KMS-11 (cell line): ENCODE data around the gene MRAP.
"Not testable (repeated sequence)": the region's sequence is repeated elsewhere in the genome, so short reads cannot be mapped to it uniquely, and the experiment has no call there.

Experiments used
- H2AFZ ChIP-seq: fragments of 200-600 bp; sonication (generic); 2 replicates; pipeline ENCODE4 v1.6.1; 2016; ENCODE audit warnings: antibody characterized with exemption, mixed run types, low read depth
- H3K27ac ChIP-seq: fragments of 200-600 bp; sonication (generic); 2 replicates; pipeline ENCODE4 v1.6.1; 2016; ENCODE audit warnings: mild to moderate bottlenecking, mixed run types
- H3K27me3 ChIP-seq: fragments of 200-600 bp; sonication (generic); 2 replicates; pipeline ENCODE4 v1.6.1; 2017; ENCODE audit warnings: mild to moderate bottlenecking, low read depth, mixed run types, moderate library complexity; ENCODE audit not compliant: insufficient read depth
- H3K36me3 ChIP-seq: fragments of 200-600 bp; sonication (generic); 2 replicates; pipeline ENCODE4 v1.6.1; 2017; ENCODE audit warnings: mild to moderate bottlenecking, mixed run types; ENCODE audit not compliant: insufficient read depth
- H3K4me1 ChIP-seq: fragments of 200-600 bp; sonication (generic); 2 replicates; pipeline ENCODE4 v1.6.1; 2016; ENCODE audit warnings: mild to moderate bottlenecking, low read depth, mixed run types; ENCODE audit not compliant: poor library complexity, severe bottlenecking
- H3K4me2 ChIP-seq: fragments of 200-600 bp; sonication (generic); 2 replicates; pipeline ENCODE4 v1.7.0; 2016; ENCODE audit warnings: mild to moderate bottlenecking, mixed run types
- H3K4me3 ChIP-seq: fragments of 200-600 bp; sonication (generic); IDR thresholded peaks from 2 replicates; pipeline ENCODE4 v1.6.1; 2017; ENCODE audit warnings: low read depth, low read length, mixed read lengths; ENCODE audit not compliant: insufficient read depth
- H3K79me2 ChIP-seq: fragments of 200-600 bp; sonication (generic); 2 replicates; pipeline ENCODE4 v1.6.1; 2016; ENCODE audit warnings: low read depth, mixed run types; ENCODE audit not compliant: insufficient read depth
- H3K9ac ChIP-seq: fragments of 200-600 bp; sonication (generic); 2 replicates; pipeline ENCODE4 v1.6.1; 2016; ENCODE audit warnings: mild to moderate bottlenecking, mixed run types
- H4K20me1 ChIP-seq: fragments of 200-600 bp; sonication (generic); 2 replicates; pipeline ENCODE4 v1.6.1; 2016; ENCODE audit warnings: mild to moderate bottlenecking, mixed run types; ENCODE audit not compliant: insufficient read depth
- TF ChIP-seq, protein P1 (sequence below): fragments of 200-600 bp; sonication (generic); conservative IDR thresholded peaks from 2 replicates; pipeline ENCODE4 v1.6.1; 2017; ENCODE audit warnings: low read depth, mild to moderate bottlenecking, antibody characterized with exemption, low read length, moderate library complexity, mixed read lengths

MRAP gene

DNA sequence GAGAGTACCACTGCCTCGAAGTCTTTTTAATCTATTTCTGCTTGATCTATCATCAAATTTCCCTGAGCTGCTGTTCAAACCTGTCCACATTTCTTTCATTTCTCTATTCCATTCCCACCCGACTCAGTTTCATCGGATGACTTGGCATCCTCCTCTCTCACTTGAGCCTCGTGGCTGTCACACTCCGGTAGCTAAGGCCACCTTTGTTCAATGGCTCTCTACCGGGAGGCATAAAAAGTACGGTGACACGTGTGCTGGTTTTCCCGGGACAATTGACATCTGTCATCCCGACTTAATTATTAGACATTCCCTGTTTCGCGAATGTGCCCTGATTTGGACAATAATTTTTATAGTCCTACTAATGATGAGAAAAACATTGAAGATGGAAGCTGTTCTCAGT is 42.4 kb upstream of the MRAP start:
- H3K4me1 ChIP-seq, result no peaks in the 10 kb centered on the region
- no peak overlapping the region for H3K4me2 ChIP-seq
- H2AFZ ChIP-seq, result no peak overlapping the region

DNA sequence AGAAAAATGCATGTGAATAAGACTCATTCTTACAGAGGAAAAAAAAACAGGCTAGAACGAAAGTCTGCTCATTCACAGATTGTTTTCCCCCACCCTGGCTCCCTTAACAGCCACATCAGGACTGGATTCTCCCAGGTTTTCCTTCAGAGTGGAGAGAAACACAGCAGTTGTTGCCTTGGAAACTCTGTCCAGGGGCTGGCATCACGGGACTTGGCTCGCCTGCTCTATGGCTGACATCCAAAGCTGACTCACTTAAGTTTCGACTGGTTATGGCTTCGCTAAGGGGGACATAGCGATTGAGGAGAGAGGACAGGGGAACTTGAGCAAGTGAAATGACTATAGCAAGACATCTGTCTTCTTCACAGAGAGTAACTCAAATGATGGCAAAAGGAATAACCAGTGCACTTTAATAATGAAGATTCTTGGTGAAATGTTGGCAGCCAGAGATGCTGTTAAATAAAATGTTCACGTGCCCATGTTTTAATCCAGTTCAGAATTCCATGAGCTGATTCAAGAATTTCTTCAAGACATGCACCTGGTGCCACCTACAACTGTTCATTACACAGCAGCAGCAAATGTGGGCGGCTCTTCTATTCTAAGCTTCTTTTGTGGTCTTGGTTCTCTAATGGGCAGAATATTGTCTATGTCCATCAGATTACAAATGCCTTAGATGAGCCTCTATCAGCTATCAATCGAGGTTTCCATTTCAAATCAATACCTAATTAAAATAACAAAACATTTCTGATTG is 41.6 kb upstream of the MRAP start:
- no peaks in the 10 kb centered on the region for H3K4me1 ChIP-seq
- no peak overlapping the region for H3K4me3 ChIP-seq
- H3K27me3 ChIP-seq, result no peaks in the 10 kb centered on the region
- H3K9ac ChIP-seq, result no peak overlapping the region
- H2AFZ ChIP-seq, result no peak overlapping the region
- H3K4me2 ChIP-seq, result no peak overlapping the region
- H3K27ac ChIP-seq, result no peak overlapping the region
- no peaks in the 10 kb centered on the region for H3K79me2 ChIP-seq
- no peaks in the 10 kb centered on the region for H3K36me3 ChIP-seq
- TF ChIP-seq, protein P1, sequence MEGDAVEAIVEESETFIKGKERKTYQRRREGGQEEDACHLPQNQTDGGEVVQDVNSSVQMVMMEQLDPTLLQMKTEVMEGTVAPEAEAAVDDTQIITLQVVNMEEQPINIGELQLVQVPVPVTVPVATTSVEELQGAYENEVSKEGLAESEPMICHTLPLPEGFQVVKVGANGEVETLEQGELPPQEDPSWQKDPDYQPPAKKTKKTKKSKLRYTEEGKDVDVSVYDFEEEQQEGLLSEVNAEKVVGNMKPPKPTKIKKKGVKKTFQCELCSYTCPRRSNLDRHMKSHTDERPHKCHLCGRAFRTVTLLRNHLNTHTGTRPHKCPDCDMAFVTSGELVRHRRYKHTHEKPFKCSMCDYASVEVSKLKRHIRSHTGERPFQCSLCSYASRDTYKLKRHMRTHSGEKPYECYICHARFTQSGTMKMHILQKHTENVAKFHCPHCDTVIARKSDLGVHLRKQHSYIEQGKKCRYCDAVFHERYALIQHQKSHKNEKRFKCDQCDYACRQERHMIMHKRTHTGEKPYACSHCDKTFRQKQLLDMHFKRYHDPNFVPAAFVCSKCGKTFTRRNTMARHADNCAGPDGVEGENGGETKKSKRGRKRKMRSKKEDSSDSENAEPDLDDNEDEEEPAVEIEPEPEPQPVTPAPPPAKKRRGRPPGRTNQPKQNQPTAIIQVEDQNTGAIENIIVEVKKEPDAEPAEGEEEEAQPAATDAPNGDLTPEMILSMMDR, result no peak
- no peaks in the 10 kb centered on the region for H4K20me1 ChIP-seq

More for the DNA sequence above, 42.4 kb upstream of the MRAP start:
- no peaks in the 10 kb centered on the region for H4K20me1 ChIP-seq
- H3K36me3 ChIP-seq, result no peaks in the 10 kb centered on the region
- H3K27ac ChIP-seq, result no peak overlapping the region
- no peaks in the 10 kb centered on the region for H3K79me2 ChIP-seq
- no peak overlapping the region for H3K9ac ChIP-seq
- H3K27me3 ChIP-seq, result no peaks in the 10 kb centered on the region
- TF ChIP-seq, protein P1, result no peak
- no peak overlapping the region for H3K4me3 ChIP-seq

DNA sequence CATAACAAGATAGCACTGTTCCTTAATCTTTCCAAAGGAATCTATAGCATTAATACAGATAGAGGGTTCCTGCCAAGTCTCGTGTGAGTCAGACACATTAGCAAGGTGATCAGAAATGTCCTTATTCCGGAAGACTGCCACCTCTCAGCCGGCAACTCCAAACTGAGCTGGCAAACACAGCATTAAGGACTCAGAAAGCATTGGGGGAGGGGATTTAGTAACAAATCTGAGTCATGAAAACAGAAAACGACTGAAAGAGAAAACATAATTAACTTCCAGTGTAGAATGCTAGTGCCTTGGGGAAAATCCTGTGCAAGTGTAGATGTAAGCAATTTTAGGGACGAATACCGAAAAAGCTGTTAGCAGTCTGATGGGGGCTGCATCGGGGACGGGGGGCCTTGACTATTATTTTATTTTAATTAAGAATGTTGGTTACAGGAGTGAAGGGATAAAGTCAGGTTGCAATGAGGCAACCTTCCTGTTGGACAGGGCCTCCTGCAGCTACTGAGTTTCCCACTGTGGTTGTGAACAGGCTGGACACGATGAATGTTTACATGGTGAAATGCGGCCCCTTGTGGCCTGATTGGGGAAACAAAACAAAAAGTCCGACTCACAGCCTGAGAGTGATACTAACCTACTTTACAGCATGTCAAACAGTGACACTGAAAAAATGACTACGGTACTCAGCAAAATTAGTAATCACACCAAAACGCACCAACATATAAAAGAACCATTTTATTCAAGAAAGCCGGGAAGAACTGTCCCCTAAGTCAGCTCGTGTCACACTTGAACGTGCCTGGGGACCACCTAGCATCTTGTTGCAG is 40.5 kb upstream of the MRAP start:
- Histone ChIP-seq H3K36me3 (no peaks in the 10 kb centered on the region), H3K27me3 (no peaks in the 10 kb centered on the region), H3K9ac (no peak overlapping the region), H3K4me1 (no peaks in the 10 kb centered on the region), H3K79me2 (no peaks in the 10 kb centered on the region), H2AFZ (no peak overlapping the region), H4K20me1 (no peaks in the 10 kb centered on the region), H3K27ac (no peak overlapping the region), H3K4me2 (no peak overlapping the region), H3K4me3 (no peak overlapping the region)
- TF ChIP-seq, protein P1, result peak; percentile 86

DNA sequence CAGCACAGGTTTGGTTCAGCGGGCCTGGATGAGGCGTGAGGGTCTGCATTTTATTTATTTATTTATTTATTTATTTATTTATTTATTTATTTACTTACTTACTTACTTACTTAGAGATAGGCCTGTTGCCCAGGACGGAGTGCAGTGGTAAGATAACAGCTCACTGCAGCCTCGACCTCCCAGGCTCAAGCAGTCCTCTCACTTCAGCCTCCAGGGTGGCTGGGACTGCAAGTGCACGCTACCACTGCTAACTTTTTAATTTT is 39.9 kb upstream of the MRAP start:
- not testable (repeated sequence) for H2AFZ ChIP-seq, H3K4me2 ChIP-seq, H3K9ac ChIP-seq, H3K36me3 ChIP-seq, H3K4me1 ChIP-seq, H3K27ac ChIP-seq, H3K4me3 ChIP-seq, H3K79me2 ChIP-seq, H4K20me1 ChIP-seq, H3K27me3 ChIP-seq

DNA sequence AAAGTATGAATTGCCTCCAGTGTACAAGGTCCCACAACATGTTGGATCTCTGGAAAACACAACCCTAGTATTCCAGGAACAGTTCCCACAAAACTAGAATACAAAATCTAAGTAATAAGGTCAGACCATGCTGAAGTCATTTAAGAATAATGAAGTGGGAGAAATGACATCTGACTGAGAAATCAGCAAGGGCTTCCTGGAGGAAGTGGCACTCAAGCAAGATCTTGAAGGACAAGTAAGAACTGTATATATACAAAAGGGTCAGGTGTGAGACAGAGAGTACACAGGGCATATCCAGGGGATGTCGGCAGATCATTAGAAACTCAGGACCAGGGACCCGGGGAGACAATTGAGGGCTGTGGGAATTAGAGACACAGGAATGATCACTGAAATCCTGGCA is 38.5 kb upstream of the MRAP start:
- Histone ChIP-seq H3K4me3 (no peak overlapping the region), H4K20me1 (no peaks in the 10 kb centered on the region), H3K4me2 (no peak overlapping the region), H2AFZ (no peak overlapping the region), H3K9ac (no peak overlapping the region), H3K27ac (no peak overlapping the region), H3K27me3 (no peaks in the 10 kb centered on the region), H3K79me2 (no peaks in the 10 kb centered on the region), H3K36me3 (no peaks in the 10 kb centered on the region), H3K4me1 (no peaks in the 10 kb centered on the region)
- TF ChIP-seq, protein P1, result no peak
